Measurements from ENCODE around the gene UBR3.
"Not testable (repeated sequence)": the region's sequence is repeated elsewhere in the genome, so short reads cannot be mapped to it uniquely, and the experiment has no call there.

UBR3 gene

DNA sequence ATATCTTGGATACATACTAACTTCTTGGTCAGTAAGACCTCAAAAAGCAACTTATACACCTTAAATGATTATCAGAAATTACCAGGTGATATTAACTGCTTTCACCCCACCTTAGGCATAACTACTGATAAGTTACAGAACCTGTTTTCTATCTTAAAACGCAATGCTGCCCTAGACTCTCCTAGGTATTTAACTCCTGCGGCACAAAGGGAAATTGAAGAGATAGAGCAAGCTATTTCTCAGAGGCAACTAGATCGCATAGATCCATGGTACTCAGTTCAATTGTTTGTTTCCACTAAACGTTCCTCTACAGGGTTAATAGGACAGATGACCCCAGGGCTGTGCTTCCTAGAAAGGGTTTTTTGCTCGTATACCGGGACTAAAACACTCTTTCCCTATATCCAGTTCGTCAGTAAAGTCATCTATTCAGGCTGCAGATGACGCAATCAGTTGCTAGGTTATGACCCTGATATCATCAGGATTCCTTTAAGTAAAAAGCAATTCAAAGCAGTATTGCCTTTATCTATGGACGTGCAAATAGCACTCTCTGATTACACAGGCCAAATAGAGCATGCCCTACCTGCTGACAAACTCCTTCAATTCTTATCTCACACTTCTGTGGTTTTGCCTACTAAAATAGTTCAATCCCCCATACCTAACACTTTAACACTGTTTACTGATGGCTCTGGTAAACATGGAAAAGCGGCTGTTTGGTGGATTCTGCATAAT is 288.4 kb downstream of the UBR3 start:
- FAIRE-seq = no peak

DNA sequence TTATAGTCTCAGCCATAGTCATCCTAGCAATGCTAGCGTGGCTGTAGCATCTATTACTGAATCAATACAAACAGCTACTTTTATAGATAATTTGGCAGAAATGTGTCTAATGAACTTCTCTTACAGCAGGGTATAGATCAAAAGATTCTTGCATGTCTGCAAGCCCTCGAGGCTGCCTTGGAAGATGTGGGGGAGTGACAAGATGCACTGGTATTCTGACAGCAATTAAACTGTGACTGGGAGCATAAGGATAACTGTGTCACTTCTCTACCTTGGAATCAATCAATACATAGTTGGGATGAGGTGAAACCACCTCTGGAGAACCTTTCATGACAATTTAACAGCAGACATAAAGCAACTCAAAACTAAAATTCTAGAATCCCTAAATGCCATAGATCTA is 291.4 kb downstream of the UBR3 start:
- no peak for FAIRE-seq

DNA sequence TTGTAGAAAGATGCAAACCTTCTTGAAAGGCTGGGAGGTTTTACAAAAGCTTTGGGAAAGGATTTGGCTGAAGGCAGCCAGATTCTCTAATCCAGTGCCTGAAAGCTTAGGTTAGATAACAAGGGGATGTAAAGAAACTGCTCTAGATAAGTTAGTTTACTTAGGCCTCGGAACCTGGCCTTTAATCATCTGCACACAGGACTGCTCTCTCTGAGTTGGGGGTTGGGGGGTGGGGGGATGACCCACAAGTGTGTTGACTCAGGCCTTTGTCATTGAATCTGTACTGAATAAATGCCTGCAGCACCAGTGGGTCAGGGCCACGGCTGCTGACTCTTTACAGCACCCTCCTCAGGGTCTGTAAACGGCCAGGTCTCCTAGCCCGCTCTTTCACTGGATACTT is 292.1 kb downstream of the UBR3 start:
- not testable (repeated sequence) for FAIRE-seq

DNA sequence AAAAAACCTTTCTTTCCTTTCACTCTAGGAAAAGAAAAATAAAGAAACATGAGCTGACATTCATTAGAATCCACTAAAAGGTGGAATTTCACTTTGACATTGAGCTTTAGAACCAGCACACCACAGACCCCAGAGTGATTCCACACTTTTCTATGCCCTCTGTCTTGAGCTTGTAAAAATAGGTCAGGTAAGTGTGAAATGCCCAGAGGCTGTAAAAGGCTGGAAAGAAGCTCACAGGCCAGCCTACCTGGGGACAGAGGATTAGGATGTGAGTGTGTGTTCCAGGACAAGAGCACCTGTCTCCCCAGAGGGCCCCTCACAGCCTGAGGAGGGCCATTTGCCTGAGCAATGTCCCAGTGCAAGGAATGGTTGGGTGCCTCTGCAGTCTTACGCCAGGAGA is 294.4 kb downstream of the UBR3 start:
- FAIRE-seq = no peak

DNA sequence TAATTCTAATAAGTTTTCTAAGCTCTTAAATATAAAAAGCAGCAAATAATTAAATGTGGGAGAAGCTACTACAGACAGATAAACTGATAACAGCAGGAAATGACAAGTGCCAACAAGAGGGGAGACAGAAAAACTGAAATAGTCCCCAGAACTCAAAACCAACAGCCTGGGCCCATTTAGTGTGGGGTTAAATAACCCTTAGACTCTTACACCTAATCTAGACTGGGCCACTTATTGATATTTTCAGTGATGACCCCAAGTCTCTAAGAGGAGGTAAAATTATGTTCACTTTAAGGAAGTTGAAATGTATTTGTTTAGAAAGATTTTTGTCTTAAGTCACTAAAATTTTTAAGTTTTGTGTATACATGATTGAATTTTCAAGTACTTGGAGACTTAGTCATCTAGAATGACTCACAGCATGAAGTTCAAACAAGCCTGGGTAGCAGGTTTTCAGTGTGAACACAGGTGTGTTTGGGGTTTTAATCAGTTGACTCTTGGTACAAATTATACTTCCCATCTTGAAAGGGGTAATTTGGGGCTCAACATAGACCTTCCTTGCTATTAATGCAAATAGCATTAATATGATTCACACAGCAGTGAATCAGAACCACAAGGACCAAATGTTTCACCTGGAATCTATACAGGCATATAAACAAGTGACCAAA is 295.8 kb downstream of the UBR3 start:
- no peak for FAIRE-seq

DNA sequence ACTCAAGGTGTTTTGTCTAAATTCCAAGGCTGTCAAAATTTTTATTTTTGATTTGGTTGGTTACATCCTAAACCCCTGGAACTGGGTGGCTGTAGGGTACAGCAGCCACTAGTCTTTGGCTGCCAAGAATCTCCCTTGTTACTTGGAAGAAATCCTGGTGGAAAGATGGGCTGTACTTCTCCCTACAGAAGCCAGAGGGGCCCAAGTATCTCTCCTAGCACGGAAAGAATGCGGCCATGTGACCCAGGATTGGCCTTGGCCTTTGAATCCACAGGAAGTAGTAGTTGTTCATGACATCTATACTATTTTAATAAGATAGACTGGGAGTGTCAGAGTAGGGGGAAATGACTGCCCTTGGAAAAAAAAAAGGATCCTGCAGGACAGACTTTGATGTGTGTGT is 296.3 kb downstream of the UBR3 start:
- no peak for FAIRE-seq

DNA sequence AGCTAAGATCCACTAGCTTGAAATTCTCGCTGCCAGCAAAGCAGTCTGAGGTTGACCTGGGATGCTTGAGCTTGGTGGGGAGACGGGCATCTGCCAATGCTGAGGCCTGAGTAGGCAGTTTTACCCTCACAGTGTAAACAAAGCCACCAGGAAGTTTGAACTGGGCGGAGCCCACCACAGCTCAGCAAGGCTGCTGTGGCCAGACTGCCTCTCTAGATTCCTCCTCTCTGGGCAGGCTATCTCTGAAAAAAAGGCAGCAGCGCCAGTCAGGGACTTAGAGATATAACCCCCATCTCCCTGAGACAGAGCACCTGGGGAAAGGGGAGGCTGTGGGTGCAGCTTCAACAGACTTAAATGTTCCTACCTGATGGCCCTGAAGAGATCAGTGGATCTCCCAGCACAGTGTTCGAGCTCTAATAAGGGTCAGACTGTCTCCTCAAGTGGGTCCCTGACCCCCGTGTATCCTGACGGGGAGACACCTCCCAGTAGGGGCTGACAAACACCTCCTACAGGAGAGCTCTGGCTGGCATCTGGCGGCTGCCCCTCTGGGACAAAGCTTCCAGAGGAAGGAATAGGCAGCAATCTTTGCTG is 299.0 kb downstream of the UBR3 start:
- FAIRE-seq = not testable (repeated sequence)
